22Rv1 (cell line): ENCODE data around the gene NTNG1.

ENCODE experiments used
- CTCF ChIP-seq: fragments of 450-650 bp; IDR thresholded peaks from 2 replicates; pipeline ENCODE4 v1.5.1; 2017; ENCODE audit warnings: mild to moderate bottlenecking
- ZFX ChIP-seq: fragments of 450-650 bp; IDR thresholded peaks from 2 replicates; pipeline ENCODE4 v1.6.1; 2017; ENCODE audit warnings: antibody characterized with exemption, borderline replicate concordance

DNA sequence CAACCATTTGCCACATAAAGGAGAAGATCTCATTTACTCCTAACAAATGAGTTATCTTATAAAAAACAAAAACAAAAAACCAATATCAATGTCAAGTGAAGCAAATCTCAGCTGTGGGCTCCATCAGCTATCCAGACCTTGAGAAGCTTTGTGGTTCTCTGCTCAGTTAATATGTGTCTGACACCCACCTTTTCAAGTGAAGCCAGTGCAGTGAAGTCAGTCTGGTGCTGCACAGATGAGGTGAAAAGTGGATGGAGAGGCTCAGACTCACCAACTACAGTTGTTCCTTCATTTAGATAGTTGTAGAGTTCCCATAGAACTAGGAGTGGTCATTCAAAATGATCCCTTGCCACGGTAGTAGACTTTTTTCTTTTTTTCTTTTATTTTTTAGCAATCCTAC is 106.8 kb downstream of the NTNG1 start:
- TF ChIP-seq CTCF (no peak), ZFX (no peak)
